K562 (cell line): ENCODE measurements around the gene IRF5.

Experiments used
- ARID2 ChIP-seq: fragments of 450-650 bp; IDR thresholded peaks from 2 replicates; pipeline ENCODE4 v1.6.1; 2017; ENCODE audit warnings: antibody characterized with exemption, mild to moderate bottlenecking
- LEF1 ChIP-seq: fragments of 450-650 bp; IDR thresholded peaks from 2 replicates; pipeline ENCODE4 v1.6.1; 2016; ENCODE audit warnings: mild to moderate bottlenecking
- SMAD4 ChIP-seq: fragments of 250-450 bp; sonication (Bioruptor Pico); conservative IDR thresholded peaks from 2 replicates; pipeline ENCODE4 v1.8.0; 2021; ENCODE audit warnings: inconsistent platforms, mild to moderate bottlenecking, moderate library complexity
- SMC3 ChIP-seq: conservative IDR thresholded peaks from 2 replicates; pipeline ENCODE4 v1.6.1; 2011; ENCODE audit warnings: low read depth, low read length, improper control_type of control experiment; ENCODE audit not compliant: insufficient read depth
- TBL1XR1 ChIP-seq, 2 experiments: IDR thresholded peaks; 2 replicates each; pipeline ENCODE4 v1.6.1; 2012; ENCODE audit warnings: improper control_type of control experiment in 2 of 2, low read length in 2 of 2, mild to moderate bottlenecking in 1 of 2
- ZBTB1 ChIP-seq: sonication (generic); formaldehyde crosslinking; IDR thresholded peaks from 2 replicates; pipeline ENCODE4 v1.8.1; 2023; ENCODE audit warnings: missing genetic modification reagents, low read depth, mild to moderate bottlenecking, borderline replicate concordance
- ZC3H11A ChIP-seq: IDR thresholded peaks from 2 replicates; pipeline ENCODE4 v1.6.1; 2012; ENCODE audit warnings: low read depth, low read length, improper control_type of control experiment
- ZNF274 ChIP-seq: IDR thresholded peaks from 2 replicates; pipeline ENCODE4 v1.6.1; 2011; ENCODE audit warnings: low read depth, mild to moderate bottlenecking, low read length, moderate library complexity, borderline replicate concordance
- ZNF384 ChIP-seq: IDR thresholded peaks from 2 replicates; pipeline ENCODE4 v1.6.1; 2012; ENCODE audit warnings: low read depth, low read length, improper control_type of control experiment
- TF ChIP-seq, protein P1 (sequence below), 3 experiments: IDR thresholded peaks in 2 of 3; conservative IDR thresholded peaks in 1 of 3; 2 replicates each; pipeline ENCODE4 v1.5.1; 2011 to 2012; ENCODE audit warnings: low read length in 3 of 3, mild to moderate bottlenecking in 3 of 3, control low read depth in 2 of 3, improper control_type of control experiment in 1 of 3, inconsistent platforms in 1 of 3, low read depth in 1 of 3, mixed read lengths in 1 of 3, moderate library complexity in 1 of 3; ENCODE audit not compliant: insufficient read depth in 2 of 3
- TF ChIP-seq, protein P2 (sequence below): sonication (generic); formaldehyde crosslinking; IDR thresholded peaks from 2 replicates; pipeline ENCODE4 v1.8.1; 2022; ENCODE audit warnings: missing genetic modification reagents

DNA sequence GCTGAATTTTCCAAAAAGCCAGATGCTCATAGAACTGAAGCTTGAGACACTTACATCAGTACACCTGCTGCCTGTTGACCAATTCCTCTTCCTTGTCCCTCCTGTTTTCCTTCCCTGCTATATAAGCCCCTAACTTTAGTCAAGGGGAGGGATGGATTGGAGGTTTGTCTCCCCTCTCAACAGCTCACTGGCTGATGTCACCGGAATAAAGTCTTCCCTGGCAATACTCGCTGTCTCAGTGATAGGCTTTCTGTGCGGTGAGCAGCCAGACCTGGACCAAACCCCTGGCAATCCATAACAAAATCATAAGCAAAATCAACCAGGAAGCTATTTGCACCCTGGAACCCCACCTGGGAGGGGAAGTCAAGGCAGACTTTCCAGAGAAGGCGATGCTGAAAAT, 929 bp upstream of the IRF5 start:
- TF ChIP-seq, protein P1, sequence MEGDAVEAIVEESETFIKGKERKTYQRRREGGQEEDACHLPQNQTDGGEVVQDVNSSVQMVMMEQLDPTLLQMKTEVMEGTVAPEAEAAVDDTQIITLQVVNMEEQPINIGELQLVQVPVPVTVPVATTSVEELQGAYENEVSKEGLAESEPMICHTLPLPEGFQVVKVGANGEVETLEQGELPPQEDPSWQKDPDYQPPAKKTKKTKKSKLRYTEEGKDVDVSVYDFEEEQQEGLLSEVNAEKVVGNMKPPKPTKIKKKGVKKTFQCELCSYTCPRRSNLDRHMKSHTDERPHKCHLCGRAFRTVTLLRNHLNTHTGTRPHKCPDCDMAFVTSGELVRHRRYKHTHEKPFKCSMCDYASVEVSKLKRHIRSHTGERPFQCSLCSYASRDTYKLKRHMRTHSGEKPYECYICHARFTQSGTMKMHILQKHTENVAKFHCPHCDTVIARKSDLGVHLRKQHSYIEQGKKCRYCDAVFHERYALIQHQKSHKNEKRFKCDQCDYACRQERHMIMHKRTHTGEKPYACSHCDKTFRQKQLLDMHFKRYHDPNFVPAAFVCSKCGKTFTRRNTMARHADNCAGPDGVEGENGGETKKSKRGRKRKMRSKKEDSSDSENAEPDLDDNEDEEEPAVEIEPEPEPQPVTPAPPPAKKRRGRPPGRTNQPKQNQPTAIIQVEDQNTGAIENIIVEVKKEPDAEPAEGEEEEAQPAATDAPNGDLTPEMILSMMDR (IDR thresholded peaks at IDR 0.05 in 2 of 3, conservative IDR thresholded peaks at IDR 0.05 in 1 of 3; ENCODE audit: insufficient read depth in 2 of 3, low read depth in 1 of 3, low read length in 3 of 3): no peak
- TF ChIP-seq SMAD4 (CRISPR knock-in tag) (no peak), SMC3 (no peak), ZNF274 (no peak), LEF1 (no peak), ZC3H11A (no peak), ZNF384 (no peak), TBL1XR1 (IDR thresholded peaks at IDR 0.05; ENCODE audit: low read length in 2 of 2) (no peak), ZBTB1 (CRISPR knock-in tag) (no peak), ARID2 (no peak)
- TF ChIP-seq, protein P2, sequence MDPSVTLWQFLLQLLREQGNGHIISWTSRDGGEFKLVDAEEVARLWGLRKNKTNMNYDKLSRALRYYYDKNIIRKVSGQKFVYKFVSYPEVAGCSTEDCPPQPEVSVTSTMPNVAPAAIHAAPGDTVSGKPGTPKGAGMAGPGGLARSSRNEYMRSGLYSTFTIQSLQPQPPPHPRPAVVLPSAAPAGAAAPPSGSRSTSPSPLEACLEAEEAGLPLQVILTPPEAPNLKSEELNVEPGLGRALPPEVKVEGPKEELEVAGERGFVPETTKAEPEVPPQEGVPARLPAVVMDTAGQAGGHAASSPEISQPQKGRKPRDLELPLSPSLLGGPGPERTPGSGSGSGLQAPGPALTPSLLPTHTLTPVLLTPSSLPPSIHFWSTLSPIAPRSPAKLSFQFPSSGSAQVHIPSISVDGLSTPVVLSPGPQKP (CRISPR knock-in tag): no peak
